HEK293 (cell line): ENCODE results near the gene COL17A1.
A peak's percentile ranks its signal among the peaks of the same experiment; 100 is the strongest.

Source experiments
- CTCF ChIA-PET: fragments of 350-600 bp; formaldehyde crosslinking; extraction: SDS; loops from one replicate; lab custom pipeline; 2021; ENCODE audit warnings: antibody characterized with exemption; lab: Yijun Ruan, JAX
- POLR2A ChIA-PET: fragments of 300-600 bp; formaldehyde crosslinking; extraction: SDS; loops from one replicate; lab custom pipeline; 2020; ENCODE audit warnings: antibody characterized with exemption, inconsistent platforms; lab: Yijun Ruan, JAX
- H3K27ac ChIP-seq: fragments of 200-500 bp; sonication (Bioruptor generic); 2 replicates; pipeline ENCODE4 v1.5.1; 2014; ENCODE audit warnings: low read depth, low read length, control low read depth, inconsistent platforms; ENCODE audit errors: extremely low read depth
- H3K36me3 ChIP-seq, 2 experiments: fragments of 200-500 bp in 1 of 2; sonication (Bioruptor generic) in 1 of 2; 1 replicate in 1 of 2; 2 replicates in 1 of 2; pipeline ENCODE4 v1.5.1; 2014 to 2017; ENCODE audit warnings: inconsistent platforms in 2 of 2, low read length in 2 of 2; ENCODE audit not compliant: control insufficient read depth in 2 of 2, insufficient read depth in 1 of 2
- H3K4me1 ChIP-seq: fragments of 200-500 bp; sonication (Bioruptor generic); 2 replicates; pipeline ENCODE4 v1.5.1; 2014; ENCODE audit warnings: mild to moderate bottlenecking, low read length, inconsistent platforms; ENCODE audit not compliant: control insufficient read depth, insufficient read depth
- H3K4me3 ChIP-seq: 2 replicates; pipeline ENCODE4 v1.5.1; 2011; ENCODE audit warnings: low read depth, mild to moderate bottlenecking, control low read depth, low read length, moderate library complexity
- H3K9me3 ChIP-seq: fragments of 200-500 bp; sonication (Bioruptor generic); 2 replicates; pipeline ENCODE4 v1.5.1; 2014; ENCODE audit warnings: low read depth, low read length, inconsistent platforms; ENCODE audit not compliant: control insufficient read depth, insufficient read depth
- GLIS1 ChIP-seq: fragments of 450-650 bp; formaldehyde crosslinking; IDR thresholded peaks from 2 replicates; pipeline ENCODE4 v1.5.1; 2016; ENCODE audit warnings: missing biosample characterization, missing genetic modification characterization
- KLF10 ChIP-seq: fragments of 450-650 bp; IDR thresholded peaks from 2 replicates; pipeline ENCODE4 v1.5.1; 2018; ENCODE audit warnings: missing biosample characterization, mild to moderate bottlenecking, missing genetic modification characterization
- REPIN1 ChIP-seq: fragments of 450-650 bp; formaldehyde crosslinking; IDR thresholded peaks from 2 replicates; pipeline ENCODE4 v1.5.1; 2017; ENCODE audit warnings: missing biosample characterization, missing genetic modification characterization, low read depth
- SCRT1 ChIP-seq: fragments of 450-650 bp; formaldehyde crosslinking; IDR thresholded peaks from 2 replicates; pipeline ENCODE4 v1.5.1; 2016; ENCODE audit warnings: missing biosample characterization, missing genetic modification characterization, borderline replicate concordance
- ZBTB17 ChIP-seq: fragments of 450-650 bp; formaldehyde crosslinking; IDR thresholded peaks from 2 replicates; pipeline ENCODE4 v1.5.1; 2016; ENCODE audit warnings: missing biosample characterization, missing genetic modification characterization
- ZBTB8A ChIP-seq: fragments of 450-650 bp; formaldehyde crosslinking; IDR thresholded peaks from 2 replicates; pipeline ENCODE4 v1.5.1; 2016; ENCODE audit warnings: missing biosample characterization, missing genetic modification characterization
- ZNF140 ChIP-seq: fragments of 450-650 bp; formaldehyde crosslinking; IDR thresholded peaks from 2 replicates; pipeline ENCODE4 v1.5.1; 2016; ENCODE audit warnings: missing biosample characterization, missing genetic modification characterization
- ZNF211 ChIP-seq: fragments of 450-650 bp; formaldehyde crosslinking; IDR thresholded peaks from 2 replicates; pipeline ENCODE4 v1.5.1; 2016; ENCODE audit warnings: low read depth, missing biosample characterization, missing genetic modification characterization
- ZNF223 ChIP-seq: fragments of 450-650 bp; formaldehyde crosslinking; IDR thresholded peaks from 2 replicates; pipeline ENCODE4 v1.5.1; 2016; ENCODE audit warnings: missing biosample characterization, missing genetic modification characterization
- ZNF23 ChIP-seq: fragments of 450-650 bp; formaldehyde crosslinking; IDR thresholded peaks from 2 replicates; pipeline ENCODE4 v1.5.1; 2016; ENCODE audit warnings: missing biosample characterization, missing genetic modification characterization, borderline replicate concordance
- ZNF501 ChIP-seq: fragments of 450-650 bp; formaldehyde crosslinking; IDR thresholded peaks from 2 replicates; pipeline ENCODE4 v1.5.1; 2016; ENCODE audit warnings: missing biosample characterization, missing genetic modification characterization
- ZNF549 ChIP-seq: fragments of 450-650 bp; IDR thresholded peaks from 2 replicates; pipeline ENCODE4 v1.5.1; 2018; ENCODE audit warnings: missing biosample characterization, missing genetic modification characterization, mild to moderate bottlenecking, inconsistent platforms, moderate library complexity
- ZNF670 ChIP-seq: fragments of 450-650 bp; formaldehyde crosslinking; IDR thresholded peaks from 2 replicates; pipeline ENCODE4 v1.5.1; 2016; ENCODE audit warnings: missing biosample characterization, missing genetic modification characterization, low read depth
- ZNF768 ChIP-seq: fragments of 450-650 bp; formaldehyde crosslinking; IDR thresholded peaks from 2 replicates; pipeline ENCODE4 v1.5.1; 2018; ENCODE audit warnings: missing biosample characterization, mild to moderate bottlenecking, missing genetic modification characterization
- ZSCAN23 ChIP-seq: fragments of 450-650 bp; formaldehyde crosslinking; IDR thresholded peaks from 2 replicates; pipeline ENCODE4 v1.5.1; 2016; ENCODE audit warnings: missing biosample characterization, missing genetic modification characterization
- TF ChIP-seq, protein P1 (sequence below): fragments of 450-650 bp; formaldehyde crosslinking; IDR thresholded peaks from 2 replicates; pipeline ENCODE4 v1.5.1; 2016; ENCODE audit warnings: missing biosample characterization, missing genetic modification characterization
- TF ChIP-seq, protein P2 (sequence below): fragments of 450-650 bp; formaldehyde crosslinking; IDR thresholded peaks from 2 replicates; pipeline ENCODE4 v1.5.1; 2016; ENCODE audit warnings: missing biosample characterization, missing genetic modification characterization
- TF ChIP-seq, protein P3 (sequence below): IDR thresholded peaks from 2 replicates; pipeline ENCODE4 v1.6.1; 2011; ENCODE audit warnings: mild to moderate bottlenecking, low read depth, low read length, borderline replicate concordance
- TF ChIP-seq, protein P4 (sequence below): fragments of 450-650 bp; formaldehyde crosslinking; IDR thresholded peaks from 2 replicates; pipeline ENCODE4 v1.5.1; 2016; ENCODE audit warnings: missing biosample characterization, missing genetic modification characterization, borderline replicate concordance
- TF ChIP-seq, protein P5 (sequence below): fragments of 450-650 bp; formaldehyde crosslinking; IDR thresholded peaks from 2 replicates; pipeline ENCODE4 v1.5.1; 2017; ENCODE audit warnings: missing biosample characterization, missing genetic modification characterization
- TF ChIP-seq, protein P6 (sequence below): fragments of 450-650 bp; IDR thresholded peaks from 2 replicates; pipeline ENCODE4 v1.5.1; 2018; ENCODE audit warnings: missing biosample characterization, mild to moderate bottlenecking, missing genetic modification characterization
- TF ChIP-seq, protein P7 (sequence below): fragments of 450-650 bp; formaldehyde crosslinking; IDR thresholded peaks from 2 replicates; pipeline ENCODE4 v1.5.1; 2017; ENCODE audit warnings: missing biosample characterization, missing genetic modification characterization
- TF ChIP-seq, protein P8 (sequence below): fragments of 450-650 bp; formaldehyde crosslinking; IDR thresholded peaks from 2 replicates; pipeline ENCODE4 v1.5.1; 2016; ENCODE audit warnings: missing biosample characterization, missing genetic modification characterization, low read depth

The COL17A1 gene

DNA sequence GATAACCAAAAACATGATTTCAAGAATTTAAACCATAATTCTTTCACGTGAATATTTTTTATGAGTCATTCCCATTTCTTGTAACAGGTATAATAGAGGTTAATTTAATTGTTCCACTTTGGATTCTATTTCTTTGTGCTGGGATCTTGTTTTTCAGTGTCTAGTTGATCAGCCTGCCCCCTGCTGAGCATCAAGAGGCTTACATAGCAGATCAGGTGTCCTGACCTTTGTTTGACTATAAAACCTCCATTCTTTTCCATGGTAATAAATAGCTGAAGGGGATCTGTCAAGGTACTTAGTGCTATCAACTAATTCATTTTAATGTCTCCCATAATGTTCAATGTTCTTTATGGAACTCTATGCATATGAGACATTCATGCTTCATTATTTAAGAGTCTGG is 4.9 kb downstream of the COL17A1 start:
- peaks cover 31% of the 10 kb centered on the region for H3K4me1 ChIP-seq
- POLR2A ChIA-PET, result no interaction called here
- no peak overlapping the region for H3K4me3 ChIP-seq
- no peak overlapping the region for H3K27ac ChIP-seq
- no peaks in the 10 kb centered on the region for H3K36me3 ChIP-seq
- CTCF ChIA-PET, result interaction anchor here (0.6 to 1.3 kb wide), 6 partner anchors 11 to 193 kb away, joined by 3 to 9 read pairs (median 4); no protein-coding TSS in a partner anchor
- H3K9me3 ChIP-seq, result no peaks in the 10 kb centered on the region
- TF ChIP-seq ZNF140 (tag by site-specific recombination) (no peak), ZNF768 (tag by site-specific recombination) (no peak), KLF10 (tag by site-specific recombination) (no peak), ZNF23 (tag by site-specific recombination) (no peak), ZNF501 (peak; percentile 38; the same call in 1 of the 2 replicates), REPIN1 (tag by site-specific recombination) (no peak), SCRT1 (0 out of 2 replicates have a peak, but pooled peaks have one; percentile 9), ZNF670 (tag by site-specific recombination) (no peak), ZSCAN23 (tag by site-specific recombination) (0 out of 2 replicates have a peak, but pooled peaks have one; percentile 33), GLIS1 (tag by site-specific recombination) (peak; percentile 90), ZBTB8A (tag by site-specific recombination) (no peak), ZBTB17 (peak; percentile 85), ZNF223 (tag by site-specific recombination) (no peak), ZNF211 (tag by site-specific recombination) (no peak), ZNF549 (no peak)
- TF ChIP-seq, protein P1, sequence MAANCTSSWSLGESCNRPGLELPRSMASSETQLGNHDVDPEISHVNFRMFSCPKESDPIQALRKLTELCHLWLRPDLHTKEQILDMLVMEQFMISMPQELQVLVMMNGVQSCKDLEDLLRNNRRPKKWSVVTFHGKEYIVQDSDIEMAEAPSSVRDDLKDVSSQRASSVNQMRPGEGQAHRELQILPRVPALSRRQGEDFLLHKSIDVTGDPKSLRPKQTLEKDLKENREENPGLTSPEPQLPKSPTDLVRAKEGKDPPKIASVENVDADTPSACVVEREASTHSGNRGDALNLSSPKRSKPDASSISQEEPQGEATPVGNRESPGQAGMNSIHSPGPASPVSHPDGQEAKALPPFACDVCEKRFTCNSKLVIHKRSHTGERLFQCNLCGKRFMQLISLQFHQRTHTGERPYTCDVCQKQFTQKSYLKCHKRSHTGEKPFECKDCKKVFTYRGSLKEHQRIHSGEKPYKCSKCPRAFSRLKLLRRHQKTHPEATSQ (tag by site-specific recombination), result no peak
- TF ChIP-seq, protein P2, sequence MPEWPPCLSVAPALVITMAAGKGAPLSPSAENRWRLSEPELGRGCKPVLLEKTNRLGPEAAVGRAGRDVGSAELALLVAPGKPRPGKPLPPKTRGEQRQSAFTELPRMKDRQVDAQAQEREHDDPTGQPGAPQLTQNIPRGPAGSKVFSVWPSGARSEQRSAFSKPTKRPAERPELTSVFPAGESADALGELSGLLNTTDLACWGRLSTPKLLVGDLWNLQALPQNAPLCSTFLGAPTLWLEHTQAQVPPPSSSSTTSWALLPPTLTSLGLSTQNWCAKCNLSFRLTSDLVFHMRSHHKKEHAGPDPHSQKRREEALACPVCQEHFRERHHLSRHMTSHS, result no peak
- TF ChIP-seq, protein P3, sequence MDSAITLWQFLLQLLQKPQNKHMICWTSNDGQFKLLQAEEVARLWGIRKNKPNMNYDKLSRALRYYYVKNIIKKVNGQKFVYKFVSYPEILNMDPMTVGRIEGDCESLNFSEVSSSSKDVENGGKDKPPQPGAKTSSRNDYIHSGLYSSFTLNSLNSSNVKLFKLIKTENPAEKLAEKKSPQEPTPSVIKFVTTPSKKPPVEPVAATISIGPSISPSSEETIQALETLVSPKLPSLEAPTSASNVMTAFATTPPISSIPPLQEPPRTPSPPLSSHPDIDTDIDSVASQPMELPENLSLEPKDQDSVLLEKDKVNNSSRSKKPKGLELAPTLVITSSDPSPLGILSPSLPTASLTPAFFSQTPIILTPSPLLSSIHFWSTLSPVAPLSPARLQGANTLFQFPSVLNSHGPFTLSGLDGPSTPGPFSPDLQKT, result no peak
- TF ChIP-seq, protein P4, sequence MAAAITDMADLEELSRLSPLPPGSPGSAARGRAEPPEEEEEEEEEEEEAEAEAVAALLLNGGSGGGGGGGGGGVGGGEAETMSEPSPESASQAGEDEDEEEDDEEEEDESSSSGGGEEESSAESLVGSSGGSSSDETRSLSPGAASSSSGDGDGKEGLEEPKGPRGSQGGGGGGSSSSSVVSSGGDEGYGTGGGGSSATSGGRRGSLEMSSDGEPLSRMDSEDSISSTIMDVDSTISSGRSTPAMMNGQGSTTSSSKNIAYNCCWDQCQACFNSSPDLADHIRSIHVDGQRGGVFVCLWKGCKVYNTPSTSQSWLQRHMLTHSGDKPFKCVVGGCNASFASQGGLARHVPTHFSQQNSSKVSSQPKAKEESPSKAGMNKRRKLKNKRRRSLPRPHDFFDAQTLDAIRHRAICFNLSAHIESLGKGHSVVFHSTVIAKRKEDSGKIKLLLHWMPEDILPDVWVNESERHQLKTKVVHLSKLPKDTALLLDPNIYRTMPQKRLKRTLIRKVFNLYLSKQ, result no peak
- TF ChIP-seq, protein P5, sequence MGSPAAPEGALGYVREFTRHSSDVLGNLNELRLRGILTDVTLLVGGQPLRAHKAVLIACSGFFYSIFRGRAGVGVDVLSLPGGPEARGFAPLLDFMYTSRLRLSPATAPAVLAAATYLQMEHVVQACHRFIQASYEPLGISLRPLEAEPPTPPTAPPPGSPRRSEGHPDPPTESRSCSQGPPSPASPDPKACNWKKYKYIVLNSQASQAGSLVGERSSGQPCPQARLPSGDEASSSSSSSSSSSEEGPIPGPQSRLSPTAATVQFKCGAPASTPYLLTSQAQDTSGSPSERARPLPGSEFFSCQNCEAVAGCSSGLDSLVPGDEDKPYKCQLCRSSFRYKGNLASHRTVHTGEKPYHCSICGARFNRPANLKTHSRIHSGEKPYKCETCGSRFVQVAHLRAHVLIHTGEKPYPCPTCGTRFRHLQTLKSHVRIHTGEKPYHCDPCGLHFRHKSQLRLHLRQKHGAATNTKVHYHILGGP, result no peak
- TF ChIP-seq, protein P6, sequence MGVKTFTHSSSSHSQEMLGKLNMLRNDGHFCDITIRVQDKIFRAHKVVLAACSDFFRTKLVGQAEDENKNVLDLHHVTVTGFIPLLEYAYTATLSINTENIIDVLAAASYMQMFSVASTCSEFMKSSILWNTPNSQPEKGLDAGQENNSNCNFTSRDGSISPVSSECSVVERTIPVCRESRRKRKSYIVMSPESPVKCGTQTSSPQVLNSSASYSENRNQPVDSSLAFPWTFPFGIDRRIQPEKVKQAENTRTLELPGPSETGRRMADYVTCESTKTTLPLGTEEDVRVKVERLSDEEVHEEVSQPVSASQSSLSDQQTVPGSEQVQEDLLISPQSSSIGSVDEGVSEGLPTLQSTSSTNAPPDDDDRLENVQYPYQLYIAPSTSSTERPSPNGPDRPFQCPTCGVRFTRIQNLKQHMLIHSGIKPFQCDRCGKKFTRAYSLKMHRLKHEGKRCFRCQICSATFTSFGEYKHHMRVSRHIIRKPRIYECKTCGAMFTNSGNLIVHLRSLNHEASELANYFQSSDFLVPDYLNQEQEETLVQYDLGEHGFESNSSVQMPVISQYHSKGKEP (tag by site-specific recombination), result no peak
- TF ChIP-seq, protein P7, sequence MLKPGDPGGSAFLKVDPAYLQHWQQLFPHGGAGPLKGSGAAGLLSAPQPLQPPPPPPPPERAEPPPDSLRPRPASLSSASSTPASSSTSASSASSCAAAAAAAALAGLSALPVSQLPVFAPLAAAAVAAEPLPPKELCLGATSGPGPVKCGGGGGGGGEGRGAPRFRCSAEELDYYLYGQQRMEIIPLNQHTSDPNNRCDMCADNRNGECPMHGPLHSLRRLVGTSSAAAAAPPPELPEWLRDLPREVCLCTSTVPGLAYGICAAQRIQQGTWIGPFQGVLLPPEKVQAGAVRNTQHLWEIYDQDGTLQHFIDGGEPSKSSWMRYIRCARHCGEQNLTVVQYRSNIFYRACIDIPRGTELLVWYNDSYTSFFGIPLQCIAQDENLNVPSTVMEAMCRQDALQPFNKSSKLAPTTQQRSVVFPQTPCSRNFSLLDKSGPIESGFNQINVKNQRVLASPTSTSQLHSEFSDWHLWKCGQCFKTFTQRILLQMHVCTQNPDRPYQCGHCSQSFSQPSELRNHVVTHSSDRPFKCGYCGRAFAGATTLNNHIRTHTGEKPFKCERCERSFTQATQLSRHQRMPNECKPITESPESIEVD (tag by site-specific recombination), result peak; percentile 87
- TF ChIP-seq, protein P8, sequence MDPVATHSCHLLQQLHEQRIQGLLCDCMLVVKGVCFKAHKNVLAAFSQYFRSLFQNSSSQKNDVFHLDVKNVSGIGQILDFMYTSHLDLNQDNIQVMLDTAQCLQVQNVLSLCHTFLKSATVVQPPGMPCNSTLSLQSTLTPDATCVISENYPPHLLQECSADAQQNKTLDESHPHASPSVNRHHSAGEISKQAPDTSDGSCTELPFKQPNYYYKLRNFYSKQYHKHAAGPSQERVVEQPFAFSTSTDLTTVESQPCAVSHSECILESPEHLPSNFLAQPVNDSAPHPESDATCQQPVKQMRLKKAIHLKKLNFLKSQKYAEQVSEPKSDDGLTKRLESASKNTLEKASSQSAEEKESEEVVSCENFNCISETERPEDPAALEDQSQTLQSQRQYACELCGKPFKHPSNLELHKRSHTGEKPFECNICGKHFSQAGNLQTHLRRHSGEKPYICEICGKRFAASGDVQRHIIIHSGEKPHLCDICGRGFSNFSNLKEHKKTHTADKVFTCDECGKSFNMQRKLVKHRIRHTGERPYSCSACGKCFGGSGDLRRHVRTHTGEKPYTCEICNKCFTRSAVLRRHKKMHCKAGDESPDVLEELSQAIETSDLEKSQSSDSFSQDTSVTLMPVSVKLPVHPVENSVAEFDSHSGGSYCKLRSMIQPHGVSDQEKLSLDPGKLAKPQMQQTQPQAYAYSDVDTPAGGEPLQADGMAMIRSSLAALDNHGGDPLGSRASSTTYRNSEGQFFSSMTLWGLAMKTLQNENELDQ (tag by site-specific recombination), result no peak
